Skeletal muscle tissue (tissue), 4 donors: ENCODE data around the gene LTBP1. TPM values are rescaled to one million over a fixed set of nuclear protein-coding genes. Genes with fewer than 3 reads are reported as not detected.

Source experiments
- H3K27ac ChIP-seq: one replicate; pipeline ENCODE4 v1.7.0; 2013; ENCODE audit warnings: mild to moderate bottlenecking, low read depth, low read length, inconsistent platforms
- H3K27me3 ChIP-seq, 3 donors: one replicate each; pipeline ENCODE4 v1.7.0; 2013; ENCODE audit warnings: low read length in 3 of 3; ENCODE audit not compliant: control insufficient read depth in 3 of 3, insufficient read depth in 3 of 3
- H3K36me3 ChIP-seq, 3 donors: one replicate each; pipeline ENCODE4 v1.7.0; 2013; ENCODE audit warnings: low read length in 3 of 3; ENCODE audit not compliant: control insufficient read depth in 3 of 3, insufficient read depth in 3 of 3
- H3K4me1 ChIP-seq, 3 donors: one replicate each; pipeline ENCODE4 v1.7.0; 2013; ENCODE audit warnings: low read length in 3 of 3, mild to moderate bottlenecking in 3 of 3; ENCODE audit not compliant: control insufficient read depth in 3 of 3, insufficient read depth in 3 of 3
- H3K4me3 ChIP-seq, 3 donors: one replicate each; pipeline ENCODE4 v1.7.0; 2013; ENCODE audit warnings: low read length in 3 of 3
- H3K9ac ChIP-seq, 3 donors: one replicate each; pipeline ENCODE4 v1.7.0; 2013; ENCODE audit warnings: low read length in 3 of 3, mild to moderate bottlenecking in 3 of 3, moderate library complexity in 2 of 3, low read depth in 1 of 3
- H3K9me3 ChIP-seq, 3 donors: one replicate each; pipeline ENCODE4 v1.7.0; 2013; ENCODE audit warnings: low read length in 3 of 3; ENCODE audit not compliant: control insufficient read depth in 3 of 3
- total RNA-seq: library from RNA; depleted of rRNA; stranded (reverse); fragments of >200 nt; gene quantifications from one replicate; pipeline ENCODE4 v1.2.3, GENCODE V29; 2014
- donor health status: Osteomylitis.

LTBP1 gene
- total RNA-seq, 1 donor from 2014 or later: 78.8 TPM

GRCh38 chr2:33029926-33030325, 83.2 kb downstream of the LTBP1 start:
- no peak overlapping the region for H3K4me3 ChIP-seq
- no peak overlapping the region for H3K27ac ChIP-seq
- no peak overlapping the region for H3K9ac ChIP-seq
- H3K27me3 ChIP-seq: no peaks in the 10 kb centered on the region
- peaks cover 0 to 2% (median 0%) of the 10 kb centered on the region in 3 donors for H3K9me3 ChIP-seq
- no peaks in the 10 kb centered on the region for H3K36me3 ChIP-seq
- H3K4me1 ChIP-seq: peaks cover 0 to 7% (median 0%) of the 10 kb centered on the region in 3 donors

GRCh38 chr2:33030326-33030725, 83.6 kb downstream of the LTBP1 start:
- Histone ChIP-seq H3K9me3 (no peaks in the 10 kb centered on the region), H3K27ac (no peak overlapping the region), H3K9ac (no peak overlapping the region), H3K4me1 (peaks cover 0 to 9% (median 0%) of the 10 kb centered on the region in 3 donors), H3K36me3 (no peaks in the 10 kb centered on the region), H3K4me3 (no peak overlapping the region), H3K27me3 (no peaks in the 10 kb centered on the region)

- Histone ChIP-seq H3K4me1 (peaks cover 0 to 9% (median 0%) of the 10 kb centered on the region in 3 donors), H3K4me3 (no peak overlapping the region), H3K27ac (no peak overlapping the region), H3K9me3 (no peaks in the 10 kb centered on the region), H3K9ac (no peak overlapping the region), H3K36me3 (no peaks in the 10 kb centered on the region), H3K27me3 (no peaks in the 10 kb centered on the region)
Observed at GRCh38 chr2:33032245-33032644, 85.5 kb downstream of the LTBP1 start.

GRCh38 chr2:33033606-33034081, 86.9 kb downstream of the LTBP1 start:
- no peaks in the 10 kb centered on the region for H3K27me3 ChIP-seq
- H3K4me3 ChIP-seq: peak overlapping the region; percentile 38 to 74 (median 57)
- H3K9ac ChIP-seq: peak overlapping the region; percentile 41 to 72 (median 69)
- H3K36me3 ChIP-seq: no peaks in the 10 kb centered on the region
- H3K4me1 ChIP-seq: peaks cover 0 to 9% (median 0%) of the 10 kb centered on the region in 3 donors
- no peak overlapping the region for H3K27ac ChIP-seq
- H3K9me3 ChIP-seq: no peaks in the 10 kb centered on the region

GRCh38 chr2:33034784-33035183, 88.0 kb downstream of the LTBP1 start:
- Histone ChIP-seq H3K9me3 (no peaks in the 10 kb centered on the region), H3K9ac (no peak overlapping the region), H3K27ac (no peak overlapping the region), H3K4me3 (peak overlapping the region; percentile 45 to 57 (median 49)), H3K27me3 (no peaks in the 10 kb centered on the region), H3K4me1 (peaks cover 0 to 9% (median 0%) of the 10 kb centered on the region in 3 donors), H3K36me3 (no peaks in the 10 kb centered on the region)

GRCh38 chr2:33038230-33038629, 91.5 kb downstream of the LTBP1 start:
- Histone ChIP-seq H3K9ac (no peak overlapping the region), H3K27ac (no peak overlapping the region), H3K27me3 (no peaks in the 10 kb centered on the region), H3K36me3 (no peaks in the 10 kb centered on the region), H3K4me3 (no peak overlapping the region), H3K9me3 (no peaks in the 10 kb centered on the region), H3K4me1 (peaks cover 0 to 9% (median 0%) of the 10 kb centered on the region in 3 donors)

- H3K27ac ChIP-seq: no peak overlapping the region
- H3K4me1 ChIP-seq: peaks cover 0 to 6% (median 0%) of the 10 kb centered on the region in 3 donors
- H3K9me3 ChIP-seq: no peaks in the 10 kb centered on the region
- H3K27me3 ChIP-seq: no peaks in the 10 kb centered on the region
- no peak overlapping the region for H3K4me3 ChIP-seq
- no peaks in the 10 kb centered on the region for H3K36me3 ChIP-seq
- H3K9ac ChIP-seq: no peak overlapping the region
Observed at GRCh38 chr2:33038799-33039198, 92.0 kb downstream of the LTBP1 start.

GRCh38 chr2:33040541-33040940, 93.8 kb downstream of the LTBP1 start:
- H3K27me3 ChIP-seq: no peaks in the 10 kb centered on the region
- H3K4me1 ChIP-seq: no peaks in the 10 kb centered on the region
- H3K4me3 ChIP-seq: no peak overlapping the region
- H3K9me3 ChIP-seq: no peaks in the 10 kb centered on the region
- no peak overlapping the region for H3K9ac ChIP-seq
- no peak overlapping the region for H3K27ac ChIP-seq
- H3K36me3 ChIP-seq: no peaks in the 10 kb centered on the region

GRCh38 chr2:33042265-33042664, 95.5 kb downstream of the LTBP1 start:
- no peaks in the 10 kb centered on the region for H3K36me3 ChIP-seq
- H3K9ac ChIP-seq: no peak overlapping the region
- no peaks in the 10 kb centered on the region for H3K9me3 ChIP-seq
- no peaks in the 10 kb centered on the region for H3K4me1 ChIP-seq
- H3K4me3 ChIP-seq: no peak overlapping the region
- no peak overlapping the region for H3K27ac ChIP-seq
- H3K27me3 ChIP-seq: no peaks in the 10 kb centered on the region

GRCh38 chr2:33042819-33043218, 96.1 kb downstream of the LTBP1 start:
- H3K27ac ChIP-seq: no peak overlapping the region
- H3K36me3 ChIP-seq: no peaks in the 10 kb centered on the region
- H3K9me3 ChIP-seq: no peaks in the 10 kb centered on the region
- H3K4me1 ChIP-seq: no peaks in the 10 kb centered on the region
- no peak overlapping the region for H3K9ac ChIP-seq
- no peaks in the 10 kb centered on the region for H3K27me3 ChIP-seq
- no peak overlapping the region for H3K4me3 ChIP-seq
